Smooth muscle cell (in vitro differentiated cells): Measurements from ENCODE around the gene DUSP6. TPM values are rescaled to one million over a fixed set of nuclear protein-coding genes. Genes with fewer than 3 reads are reported as not detected.

Source experiments
- DNase-seq: peaks from one replicate; lab custom pipeline; 2025; ENCODE audit not compliant: unreplicated experiment; lab: John Stamatoyannopoulos, UW
- H2AFZ ChIP-seq: fragments of 200-600 bp; sonication (generic); 2 replicates; pipeline ENCODE4 v1.6.0; 2016; ENCODE audit warnings: antibody characterized with exemption, low read depth, mild to moderate bottlenecking
- H3F3A ChIP-seq: fragments of 200-600 bp; sonication (generic); 2 replicates; pipeline ENCODE4 v1.6.0; 2017; ENCODE audit warnings: antibody characterized with exemption, low read depth
- H3K27ac ChIP-seq: fragments of 200-600 bp; sonication (generic); 2 replicates; pipeline ENCODE4 v1.5.1; 2016; ENCODE audit warnings: low read depth, mild to moderate bottlenecking
- H3K27me3 ChIP-seq: fragments of 200-600 bp; sonication (generic); 2 replicates; pipeline ENCODE4 v1.6.1; 2016; ENCODE audit warnings: low read depth, mild to moderate bottlenecking
- H3K36me3 ChIP-seq: fragments of 200-600 bp; sonication (generic); 2 replicates; pipeline ENCODE4 v1.5.1; 2016; ENCODE audit warnings: low read depth
- H3K4me1 ChIP-seq: fragments of 200-600 bp; sonication (generic); 2 replicates; pipeline ENCODE4 v1.5.1; 2016; ENCODE audit warnings: low read depth
- H3K4me2 ChIP-seq: fragments of 200-600 bp; sonication (generic); 2 replicates; pipeline ENCODE4 v1.6.0; 2016; ENCODE audit warnings: mild to moderate bottlenecking
- H3K4me3 ChIP-seq: fragments of 200-600 bp; sonication (generic); 2 replicates; pipeline ENCODE4 v1.5.1; 2016; ENCODE audit warnings: mild to moderate bottlenecking
- H3K79me2 ChIP-seq: fragments of 200-600 bp; sonication (generic); 2 replicates; pipeline ENCODE4 v1.6.0; 2016; ENCODE audit warnings: low read depth, mild to moderate bottlenecking
- H3K9ac ChIP-seq: fragments of 200-600 bp; sonication (generic); 2 replicates; pipeline ENCODE4 v1.6.0; 2016; ENCODE audit warnings: low read depth
- H3K9me3 ChIP-seq: fragments of 200-600 bp; sonication (generic); replicated peaks from 2 replicates; pipeline ENCODE4 v1.5.1; 2016; ENCODE audit warnings: low read depth
- H4K20me1 ChIP-seq: fragments of 200-600 bp; sonication (generic); 2 replicates; pipeline ENCODE4 v1.6.0; 2016; ENCODE audit warnings: low read depth
- CTCF ChIP-seq: fragments of 200-600 bp; sonication (generic); IDR thresholded peaks from 2 replicates; pipeline ENCODE4 v1.5.1; 2017; ENCODE audit warnings: borderline replicate concordance, mild to moderate bottlenecking, antibody characterized with exemption; ENCODE audit not compliant: insufficient read depth, poor library complexity, severe bottlenecking
- WGBS: methylation state at CpG from one replicate; pipeline ENCODE4 v1.1.7; 2016; ENCODE audit warnings: low lambda C conversion rate; 5-methylcytosine and 5-hydroxymethylcytosine counted together
- polyA plus RNA-seq: library from polyadenylated mRNA; unstranded; fragments of >200 nt; fragmentation: Nextera tagmentation; extraction: Ambion mirVana; gene quantifications from 2 replicates; pipeline ENCODE4 v1.2.1, GENCODE V29; 2016
- total RNA-seq: library from RNA; depleted of rRNA; stranded (reverse); fragments of >200 nt; gene quantifications from 2 replicates; pipeline ENCODE4 v1.2.3, GENCODE V29; 2014

The DUSP6 gene
- total and polyA plus RNA-seq, 2 experiments from 2014 or later = 147 to 192 TPM

GRCh38 chr12:89348894-89349699 is 3.2 kb downstream of the DUSP6 start:
- no peak for DNase-seq
- Histone ChIP-seq H3F3A (peaks cover 23% of the 10 kb centered on the region), H3K27me3 (no peaks in the 10 kb centered on the region), H2AFZ (no peak overlapping the region), H3K9me3 (no peaks in the 10 kb centered on the region), H4K20me1 (peaks cover 55% of the 10 kb centered on the region), H3K79me2 (peaks cover 51% of the 10 kb centered on the region), H3K4me1 (peaks cover 57% of the 10 kb centered on the region), H3K9ac (peak overlapping the region; percentile 82), H3K4me2 (peak overlapping the region; percentile 93), H3K36me3 (no peaks in the 10 kb centered on the region), H3K4me3 (peak overlapping the region; percentile 87), H3K27ac (peak overlapping the region; percentile 97)
- no peak for TF ChIP-seq CTCF
- 53% methylated on average over 10 of the region's 10 CpGs for WGBS

- no peaks in the 10 kb centered on the region for H3K36me3 ChIP-seq
- H3K27me3 ChIP-seq = no peaks in the 10 kb centered on the region
- peak overlapping the region; percentile 93 for H3K4me2 ChIP-seq
- H3K27ac ChIP-seq = peak overlapping the region; percentile 48
- peaks cover 51% of the 10 kb centered on the region for H3K79me2 ChIP-seq
- no peak overlapping the region for H3K9ac ChIP-seq
- H2AFZ ChIP-seq = no peak overlapping the region
- H3K4me3 ChIP-seq = peak overlapping the region; percentile 87
- no peak for TF ChIP-seq CTCF
- H3F3A ChIP-seq = peaks cover 9% of the 10 kb centered on the region
- no peak for DNase-seq
- peaks cover 51% of the 10 kb centered on the region for H3K4me1 ChIP-seq
- WGBS = 73% methylated on average over 3 of the region's 3 CpGs
- peaks cover 55% of the 10 kb centered on the region for H4K20me1 ChIP-seq
- no peaks in the 10 kb centered on the region for H3K9me3 ChIP-seq
These were observed 4.9 kb downstream of the DUSP6 start for GRCh38 chr12:89347325-89347829.

- Histone ChIP-seq H3K9me3 (no peaks in the 10 kb centered on the region), H3K4me1 (peaks cover 51% of the 10 kb centered on the region), H3K4me2 (peak overlapping the region; percentile 93), H3K79me2 (peaks cover 49% of the 10 kb centered on the region), H3K4me3 (peak overlapping the region; percentile 87), H3K36me3 (no peaks in the 10 kb centered on the region), H2AFZ (no peak overlapping the region), H3K27me3 (no peaks in the 10 kb centered on the region), H3K9ac (no peak overlapping the region), H3F3A (peaks cover 9% of the 10 kb centered on the region), H3K27ac (peak overlapping the region; percentile 48), H4K20me1 (peaks cover 51% of the 10 kb centered on the region)
- 33% methylated on average over 8 of the region's 8 CpGs for WGBS
- no peak for DNase-seq
- no peak for TF ChIP-seq CTCF
These were observed 5.5 kb downstream of the DUSP6 start for GRCh38 chr12:89346741-89347324.
